Measurements from ENCODE around the gene MYO9B. TPM values are rescaled to one million over a fixed set of nuclear protein-coding genes. Genes with fewer than 3 reads are reported as not detected.

The MYO9B gene
- total and polyA plus RNA-seq, 2 experiments from 2014 or later = 29.9 to 32.4 TPM

DNA sequence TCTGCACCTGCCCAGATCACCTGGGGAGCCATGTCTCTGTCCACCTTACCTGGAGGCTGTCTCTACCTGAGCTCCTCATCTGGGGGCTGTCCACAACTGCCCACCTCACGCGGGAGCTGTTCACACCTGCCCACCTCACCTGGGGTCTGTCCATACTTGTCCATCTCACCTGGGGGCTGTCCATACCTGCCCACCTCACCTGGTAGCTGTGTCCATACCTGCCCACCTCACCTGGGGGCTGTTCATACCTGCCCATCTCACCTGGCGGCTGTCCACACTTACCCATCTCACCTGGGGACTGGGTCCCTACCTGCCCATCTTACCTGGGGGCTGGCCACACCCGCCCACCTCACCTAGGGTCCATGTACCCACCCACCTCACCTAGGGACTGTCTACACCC lies 38.9 kb upstream of the MYO9B start:
- TF ChIP-seq, protein P1, sequence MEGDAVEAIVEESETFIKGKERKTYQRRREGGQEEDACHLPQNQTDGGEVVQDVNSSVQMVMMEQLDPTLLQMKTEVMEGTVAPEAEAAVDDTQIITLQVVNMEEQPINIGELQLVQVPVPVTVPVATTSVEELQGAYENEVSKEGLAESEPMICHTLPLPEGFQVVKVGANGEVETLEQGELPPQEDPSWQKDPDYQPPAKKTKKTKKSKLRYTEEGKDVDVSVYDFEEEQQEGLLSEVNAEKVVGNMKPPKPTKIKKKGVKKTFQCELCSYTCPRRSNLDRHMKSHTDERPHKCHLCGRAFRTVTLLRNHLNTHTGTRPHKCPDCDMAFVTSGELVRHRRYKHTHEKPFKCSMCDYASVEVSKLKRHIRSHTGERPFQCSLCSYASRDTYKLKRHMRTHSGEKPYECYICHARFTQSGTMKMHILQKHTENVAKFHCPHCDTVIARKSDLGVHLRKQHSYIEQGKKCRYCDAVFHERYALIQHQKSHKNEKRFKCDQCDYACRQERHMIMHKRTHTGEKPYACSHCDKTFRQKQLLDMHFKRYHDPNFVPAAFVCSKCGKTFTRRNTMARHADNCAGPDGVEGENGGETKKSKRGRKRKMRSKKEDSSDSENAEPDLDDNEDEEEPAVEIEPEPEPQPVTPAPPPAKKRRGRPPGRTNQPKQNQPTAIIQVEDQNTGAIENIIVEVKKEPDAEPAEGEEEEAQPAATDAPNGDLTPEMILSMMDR (IDR thresholded peaks at IDR 0.05; ENCODE audit: poor library complexity) = no peak
- TF ChIP-seq EZH2phosphoT487 (IDR thresholded peaks at IDR 0.05; ENCODE audit: low read depth, severe bottlenecking, unreplicated experiment) (no peak), EZH2 (IDR thresholded peaks at IDR 0.05; ENCODE audit: borderline replicate concordance) (no peak)
- Histone ChIP-seq H2AFZ (no peak overlapping the region), H3K36me3 (replicated peaks; ENCODE audit: insufficient read depth, low read depth) (no peaks in the 10 kb centered on the region), H3K79me2 (no peaks in the 10 kb centered on the region), H3K27ac (no peak overlapping the region), H3K27me3 (no peaks in the 10 kb centered on the region), H3K4me3 (no peak overlapping the region), H3K9me2 (replicated peaks; ENCODE audit: insufficient read depth) (no peaks in the 10 kb centered on the region), H4K20me1 (ENCODE audit: insufficient read depth, poor library complexity, severe bottlenecking) (no peaks in the 10 kb centered on the region), H3K9me3 (ENCODE audit: low read depth) (no peaks in the 10 kb centered on the region), H3K4me1 (ENCODE audit: insufficient read depth) (no peaks in the 10 kb centered on the region), H3K4me2 (no peak overlapping the region)
- WGBS (ENCODE audit: low lambda C conversion rate, missing lambda C conversion rate) = 90% methylated on average over 3 of the region's 4 CpGs
- no peak for DNase-seq (ENCODE audit: low spot score)

- H3K27me3 ChIP-seq = no peaks in the 10 kb centered on the region
- no peaks in the 10 kb centered on the region for H3K9me3 ChIP-seq (ENCODE audit: low read depth)
- H3K27ac ChIP-seq = no peak overlapping the region
- no peaks in the 10 kb centered on the region for H3K36me3 ChIP-seq (replicated peaks; ENCODE audit: insufficient read depth, low read depth)
- TF ChIP-seq EZH2 (IDR thresholded peaks at IDR 0.05; ENCODE audit: borderline replicate concordance) (no peak), EZH2phosphoT487 (IDR thresholded peaks at IDR 0.05; ENCODE audit: low read depth, severe bottlenecking, unreplicated experiment) (no peak)
- TF ChIP-seq, protein P1 (IDR thresholded peaks at IDR 0.05; ENCODE audit: poor library complexity) = no peak
- DNase-seq (ENCODE audit: low spot score) = no peak
- no peak overlapping the region for H2AFZ ChIP-seq
- H3K9me2 ChIP-seq (replicated peaks; ENCODE audit: insufficient read depth) = no peaks in the 10 kb centered on the region
- no peak overlapping the region for H3K4me2 ChIP-seq
- H3K4me1 ChIP-seq (ENCODE audit: insufficient read depth) = no peaks in the 10 kb centered on the region
- H3K4me3 ChIP-seq = no peak overlapping the region
- no peaks in the 10 kb centered on the region for H3K79me2 ChIP-seq
- H4K20me1 ChIP-seq (ENCODE audit: insufficient read depth, poor library complexity, severe bottlenecking) = no peaks in the 10 kb centered on the region
- 91% methylated on average over 6 of the region's 6 CpGs for WGBS (ENCODE audit: low lambda C conversion rate, missing lambda C conversion rate)
Observed at GRCh38 chr19:17037184-17037583, 38.4 kb upstream of the MYO9B start.

- Histone ChIP-seq H4K20me1 (ENCODE audit: insufficient read depth, poor library complexity, severe bottlenecking) (no peaks in the 10 kb centered on the region), H3K4me1 (ENCODE audit: insufficient read depth) (no peaks in the 10 kb centered on the region), H3K4me2 (no peak overlapping the region)
Observed at GRCh38 chr19:17037966-17038500, 37.5 kb upstream of the MYO9B start.

More at GRCh38 chr19:17037966-17038500, 37.5 kb upstream of the MYO9B start:
- H3K27me3 ChIP-seq = no peaks in the 10 kb centered on the region
- 87% methylated on average over 14 of the region's 15 CpGs for WGBS (ENCODE audit: low lambda C conversion rate, missing lambda C conversion rate)
- no peaks in the 10 kb centered on the region for H3K9me2 ChIP-seq (replicated peaks; ENCODE audit: insufficient read depth)
- H3K27ac ChIP-seq = no peak overlapping the region
- no peak overlapping the region for H2AFZ ChIP-seq
- no peaks in the 10 kb centered on the region for H3K79me2 ChIP-seq
- H3K4me3 ChIP-seq = no peak overlapping the region
- no peak for DNase-seq (ENCODE audit: low spot score)
- no peaks in the 10 kb centered on the region for H3K9me3 ChIP-seq (ENCODE audit: low read depth)
- TF ChIP-seq, protein P1 (IDR thresholded peaks at IDR 0.05; ENCODE audit: poor library complexity) = no peak
- TF ChIP-seq EZH2phosphoT487 (IDR thresholded peaks at IDR 0.05; ENCODE audit: low read depth, severe bottlenecking, unreplicated experiment) (no peak), EZH2 (IDR thresholded peaks at IDR 0.05; ENCODE audit: borderline replicate concordance) (no peak)
- no peaks in the 10 kb centered on the region for H3K36me3 ChIP-seq (replicated peaks; ENCODE audit: insufficient read depth, low read depth)

Measured in hepatocyte (in vitro differentiated cells).